OCI-LY3 (cell line): ENCODE measurements around the gene CDNF.

Experiments used
- EZH2phosphoT487 ChIP-seq: fragments of 200-600 bp; shearing (Covaris generic); IDR thresholded peaks from 2 replicates; pipeline ENCODE4 v1.6.1; 2018; ENCODE audit warnings: antibody characterized with exemption, mixed run types, low read depth
- TF ChIP-seq, protein P1 (sequence below): fragments of 200-600, 300-600 bp; sonication (generic); IDR thresholded peaks from 2 replicates; pipeline ENCODE4 v1.5.1; 2014; ENCODE audit warnings: antibody characterized with exemption, low read length, low read depth

- TF ChIP-seq, protein P1, sequence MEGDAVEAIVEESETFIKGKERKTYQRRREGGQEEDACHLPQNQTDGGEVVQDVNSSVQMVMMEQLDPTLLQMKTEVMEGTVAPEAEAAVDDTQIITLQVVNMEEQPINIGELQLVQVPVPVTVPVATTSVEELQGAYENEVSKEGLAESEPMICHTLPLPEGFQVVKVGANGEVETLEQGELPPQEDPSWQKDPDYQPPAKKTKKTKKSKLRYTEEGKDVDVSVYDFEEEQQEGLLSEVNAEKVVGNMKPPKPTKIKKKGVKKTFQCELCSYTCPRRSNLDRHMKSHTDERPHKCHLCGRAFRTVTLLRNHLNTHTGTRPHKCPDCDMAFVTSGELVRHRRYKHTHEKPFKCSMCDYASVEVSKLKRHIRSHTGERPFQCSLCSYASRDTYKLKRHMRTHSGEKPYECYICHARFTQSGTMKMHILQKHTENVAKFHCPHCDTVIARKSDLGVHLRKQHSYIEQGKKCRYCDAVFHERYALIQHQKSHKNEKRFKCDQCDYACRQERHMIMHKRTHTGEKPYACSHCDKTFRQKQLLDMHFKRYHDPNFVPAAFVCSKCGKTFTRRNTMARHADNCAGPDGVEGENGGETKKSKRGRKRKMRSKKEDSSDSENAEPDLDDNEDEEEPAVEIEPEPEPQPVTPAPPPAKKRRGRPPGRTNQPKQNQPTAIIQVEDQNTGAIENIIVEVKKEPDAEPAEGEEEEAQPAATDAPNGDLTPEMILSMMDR: no peak
- TF ChIP-seq EZH2phosphoT487: no peak
Observed at GRCh38 chr10:14860791-14861190, 23.0 kb upstream of the CDNF start.
